Hematopoietic multipotent progenitor cell treated with erythropoietin and hydrocortisone succinate and interleukin-3 and kit ligand, for 4 days (in vitro differentiated cells): Measurements from ENCODE around the gene C2CD4B.

ENCODE experiments used
- DNase-seq: peaks from one replicate; pipeline ENCODE4 v3.0.0-alpha.2; 2015

Gene C2CD4B

GRCh38 chr15:62147551-62147950 lies 17.5 kb downstream of the C2CD4B start:
- no peak for DNase-seq

DNA sequence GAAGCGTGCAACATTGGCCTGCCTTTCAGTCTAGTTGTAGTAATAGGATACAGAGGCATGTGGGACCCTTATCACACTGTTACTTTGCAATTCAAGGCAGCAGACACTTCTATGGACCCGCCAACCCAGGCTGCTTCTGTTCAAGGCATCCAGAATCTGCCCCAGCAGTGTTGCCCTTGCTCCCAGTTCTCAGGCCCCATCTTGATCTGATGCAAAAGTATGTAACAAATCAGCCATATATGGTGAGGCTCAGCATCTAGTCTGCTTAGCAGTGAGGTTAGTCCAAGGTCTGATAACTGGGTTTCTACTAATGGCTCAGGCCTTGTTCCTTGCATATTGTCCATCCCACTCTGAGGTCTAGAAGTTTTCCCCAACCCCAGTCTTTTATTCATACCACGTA lies 17.9 kb downstream of the C2CD4B start:
- DNase-seq: no peak

- DNase-seq: no peak
Measured at GRCh38 chr15:62145015-62145735, 19.9 kb downstream of the C2CD4B start.

GRCh38 chr15:62142736-62143135 lies 22.3 kb downstream of the C2CD4B start:
- DNase-seq: peak; percentile 22

DNA sequence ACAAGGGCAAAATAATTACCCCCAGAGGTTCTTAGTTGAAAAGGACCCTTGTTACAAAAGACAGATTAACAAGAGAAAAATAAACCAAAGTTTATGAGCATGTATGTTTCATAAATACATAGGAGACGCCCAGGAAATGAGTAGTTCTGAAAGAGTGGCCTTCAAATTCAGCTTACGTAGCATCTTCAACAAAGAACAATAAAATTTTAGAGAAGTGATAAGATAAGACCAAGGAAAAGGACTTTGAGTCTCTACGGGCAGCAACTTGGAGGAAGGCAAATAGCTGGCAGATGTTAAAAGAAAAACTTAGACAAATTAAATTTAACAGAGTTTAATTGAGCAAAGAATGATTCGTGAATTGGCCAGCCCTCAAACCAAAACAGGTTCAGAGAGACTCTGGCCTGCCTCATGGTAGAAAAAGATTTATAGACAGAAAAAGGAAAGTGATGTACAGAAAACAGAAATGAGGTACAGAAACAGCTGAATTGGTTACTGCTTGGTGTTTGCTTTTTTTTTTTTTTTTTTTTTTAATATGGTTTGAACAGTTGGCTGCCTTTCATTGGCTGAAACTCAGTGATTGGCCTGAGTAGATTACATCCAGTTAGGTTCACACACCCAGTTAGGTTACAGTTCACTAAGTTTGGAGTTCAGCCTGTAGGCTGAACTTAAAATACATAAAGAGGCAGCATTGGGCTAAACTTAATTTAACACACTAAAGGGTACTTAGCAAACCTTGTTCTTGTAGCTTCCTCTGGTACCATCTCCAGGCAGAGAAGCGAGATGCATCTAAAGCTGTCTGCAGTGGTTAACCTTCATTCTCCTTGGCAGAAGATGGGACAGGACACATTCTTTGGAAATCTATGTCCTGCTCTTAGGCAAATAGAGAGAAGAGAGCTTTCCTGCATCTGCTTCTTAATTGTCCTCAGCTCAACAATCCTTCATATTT lies 23.2 kb downstream of the C2CD4B start:
- DNase-seq: no peak

DNA sequence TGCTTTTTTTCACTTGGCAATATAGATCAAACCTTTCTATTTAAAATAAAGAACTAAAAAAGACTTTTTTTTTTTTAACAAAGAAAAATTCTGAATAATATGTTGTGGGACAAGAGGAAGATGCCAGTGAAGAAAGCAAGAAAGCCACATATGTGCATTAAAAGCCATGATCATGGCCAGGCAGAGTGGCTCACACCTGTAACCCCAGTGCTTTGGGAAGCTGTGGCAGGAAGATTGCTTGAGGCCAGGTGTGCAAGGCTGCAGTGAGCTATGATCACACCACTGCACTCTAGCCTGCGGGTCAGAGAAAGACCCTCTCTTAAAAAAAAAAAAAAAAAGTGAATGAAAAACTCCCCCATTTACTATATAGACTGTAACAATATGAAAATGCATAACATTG lies 23.9 kb downstream of the C2CD4B start:
- DNase-seq: no peak

GRCh38 chr15:62138124-62138523 lies 27.0 kb downstream of the C2CD4B start:
- no peak for DNase-seq

DNA sequence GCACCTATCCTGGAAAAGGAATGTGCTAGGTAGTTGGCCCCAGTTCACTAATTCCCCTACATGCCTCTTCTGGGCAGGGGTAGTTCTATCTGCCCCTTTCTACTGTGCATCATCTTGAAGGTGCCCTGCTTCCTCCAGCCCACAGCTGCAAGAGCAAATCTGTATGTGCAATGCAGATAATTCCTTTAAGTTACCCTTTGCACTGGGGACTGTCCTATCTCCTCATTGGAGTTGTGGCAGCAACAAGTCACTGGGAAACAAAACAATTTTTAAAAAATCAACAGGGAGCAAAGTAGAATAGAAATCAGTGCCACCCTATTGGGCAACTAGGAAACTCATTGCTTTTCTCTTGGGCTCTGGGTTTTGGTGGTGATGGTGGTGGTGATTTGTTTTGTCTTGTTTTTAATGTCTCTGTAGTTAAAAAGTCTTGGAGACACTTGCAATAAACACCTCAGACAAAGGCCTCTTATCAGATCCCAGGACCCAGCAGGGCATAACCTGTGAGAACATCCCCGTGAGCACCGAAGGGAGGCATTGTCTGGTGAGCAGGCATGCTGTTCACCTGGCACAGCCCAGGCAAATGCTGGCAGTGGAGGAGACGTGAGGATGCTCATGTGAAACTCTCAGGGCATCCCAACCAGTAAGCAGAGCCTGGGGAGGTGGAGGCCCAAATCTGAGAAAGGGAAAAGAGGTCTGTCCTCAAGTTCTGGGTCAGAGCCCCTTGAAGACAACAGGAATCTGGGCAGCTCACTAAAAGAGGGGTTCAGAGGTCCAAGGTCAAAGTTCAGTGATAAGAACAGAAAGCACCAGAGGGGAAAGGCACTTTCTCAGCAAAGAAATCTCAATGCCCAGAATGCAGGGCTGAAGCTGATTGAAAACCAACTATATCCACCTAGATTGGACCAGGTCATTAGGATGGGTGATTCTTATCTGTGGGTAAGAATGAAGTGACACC lies 27.9 kb downstream of the C2CD4B start:
- DNase-seq: no peak

- no peak for DNase-seq
Measured at GRCh38 chr15:62135532-62136134, 29.5 kb downstream of the C2CD4B start.

DNA sequence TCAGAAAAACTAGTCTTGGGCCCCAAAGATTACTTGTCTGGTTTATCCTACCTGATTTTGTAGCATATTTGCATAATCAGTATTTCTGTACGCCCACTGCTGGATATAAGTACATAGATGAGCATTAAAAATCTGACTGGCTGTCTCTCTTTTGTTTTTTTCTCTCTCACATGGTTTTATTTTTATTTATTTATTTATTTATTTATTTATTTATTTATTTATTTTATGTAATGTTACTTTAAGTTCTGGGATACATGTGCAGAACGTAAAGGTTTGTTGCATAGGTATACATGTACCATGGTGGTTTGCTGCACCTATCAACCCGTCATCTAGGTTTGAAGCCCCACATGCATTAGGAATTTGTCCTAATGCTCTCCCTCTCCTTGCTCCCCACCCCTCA lies 31.9 kb downstream of the C2CD4B start:
- DNase-seq: no peak

- DNase-seq: no peak
Measured at GRCh38 chr15:62128916-62129315, 36.2 kb downstream of the C2CD4B start.

GRCh38 chr15:62126364-62126763 lies 38.7 kb downstream of the C2CD4B start:
- DNase-seq: no peak

DNA sequence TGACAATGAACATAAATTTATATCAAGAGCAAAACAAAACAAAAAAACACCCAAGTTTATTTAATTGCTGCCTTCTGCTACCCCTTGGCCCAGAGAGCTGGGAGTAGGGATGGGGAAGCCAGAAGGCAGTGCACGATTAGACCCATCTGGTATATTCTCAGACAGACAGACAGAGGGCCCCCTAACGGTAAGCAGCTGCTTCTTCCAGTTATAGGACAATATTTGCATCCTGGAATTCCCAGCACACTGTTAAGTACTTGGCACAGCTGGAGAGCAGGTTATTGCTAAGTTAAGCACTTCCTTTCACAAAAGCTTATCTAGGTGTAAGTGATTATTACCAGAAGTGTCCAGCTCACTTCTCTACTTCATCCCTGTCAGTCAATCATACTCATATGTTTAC lies 39.3 kb downstream of the C2CD4B start:
- no peak for DNase-seq

DNA sequence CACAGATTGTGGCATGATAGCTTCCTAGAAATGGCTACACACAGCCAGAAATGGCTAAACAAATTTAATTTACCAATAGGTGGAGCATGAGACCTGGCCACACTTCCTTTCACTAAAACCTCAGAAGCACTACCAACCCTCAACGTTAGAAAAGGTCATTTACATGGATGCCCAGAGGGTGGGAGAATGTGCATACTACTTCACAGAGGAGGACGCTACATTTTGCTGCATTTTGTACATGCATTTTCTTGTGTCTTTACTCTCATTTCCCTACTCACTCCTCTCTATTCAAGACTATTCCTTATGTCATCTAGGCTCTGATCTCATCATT lies 40.1 kb downstream of the C2CD4B start:
- DNase-seq: peak; percentile 18

DNA sequence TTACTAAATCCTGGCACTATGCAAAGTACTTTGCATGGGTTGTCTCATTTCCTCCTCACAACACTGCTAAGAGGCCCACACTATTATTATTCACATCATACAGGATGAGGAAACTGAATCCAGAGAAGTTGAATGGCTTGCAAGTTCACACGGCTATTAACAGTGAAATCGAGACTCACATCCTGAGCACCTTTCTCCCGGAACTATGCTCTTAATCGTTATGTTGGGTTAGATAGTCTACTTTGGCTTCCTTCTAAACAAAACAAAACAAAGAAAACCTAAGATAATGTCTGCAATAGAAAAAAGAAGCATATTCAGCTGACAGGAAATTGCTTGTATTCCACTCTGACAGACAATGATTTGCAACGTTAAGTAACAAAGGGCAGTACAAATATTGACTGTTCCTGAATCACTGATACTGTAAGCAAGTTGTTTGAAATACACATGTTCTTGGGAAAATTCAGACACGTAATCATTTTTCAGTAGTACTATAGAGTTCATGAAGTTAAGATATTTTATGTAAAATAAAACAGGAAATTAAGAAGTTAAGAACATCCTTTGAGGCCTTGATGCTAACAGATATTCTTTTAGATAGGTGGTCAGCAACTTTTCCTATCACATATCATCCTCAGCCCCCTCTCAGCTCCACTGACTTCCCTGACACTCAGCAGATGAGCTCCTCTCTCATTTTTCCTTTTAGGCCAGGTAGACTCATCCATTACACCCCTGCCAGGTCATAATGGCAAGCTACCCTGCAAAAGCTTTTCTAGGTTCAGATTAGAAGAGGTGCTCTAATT lies 40.7 kb downstream of the C2CD4B start:
- no peak for DNase-seq

- peak; percentile 34 for DNase-seq
Measured at GRCh38 chr15:62122249-62122648, 42.8 kb downstream of the C2CD4B start.

DNA sequence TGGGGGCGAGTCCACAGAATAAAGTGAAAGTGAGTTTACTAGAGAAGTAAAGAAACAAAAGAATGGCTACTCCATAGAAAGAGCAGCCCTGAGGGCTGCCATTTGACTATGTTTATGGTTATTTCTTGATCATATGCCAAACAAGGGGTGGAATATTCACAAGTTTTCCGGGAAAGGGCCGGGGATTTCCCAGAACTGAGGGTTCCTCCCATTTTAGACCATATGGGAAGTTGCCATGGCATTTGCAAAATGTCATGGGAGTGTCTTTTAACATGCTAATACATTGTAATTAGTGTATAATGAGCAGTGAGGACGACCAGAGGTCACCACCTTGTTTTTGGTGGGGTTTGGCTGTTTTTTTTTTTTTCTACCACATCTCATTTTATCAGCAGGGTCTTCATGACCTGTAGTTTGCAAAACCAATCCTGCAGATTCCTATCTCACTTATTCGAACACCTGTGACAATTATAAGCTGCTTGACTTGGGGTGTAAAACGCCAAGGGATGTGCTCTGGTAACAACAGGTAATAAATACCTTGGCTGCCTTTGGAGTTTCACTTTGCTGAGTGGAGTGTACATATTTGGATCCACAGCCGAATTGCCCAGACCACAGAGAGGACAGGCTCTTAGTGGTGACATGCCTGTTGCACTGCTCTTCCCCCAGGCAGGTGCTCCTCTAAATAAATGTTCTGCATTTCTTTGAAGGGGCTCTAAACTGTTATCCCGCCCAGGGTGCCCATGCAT lies 43.6 kb downstream of the C2CD4B start:
- DNase-seq: no peak

GRCh38 chr15:62120776-62121175 lies 44.3 kb downstream of the C2CD4B start:
- no peak for DNase-seq

DNA sequence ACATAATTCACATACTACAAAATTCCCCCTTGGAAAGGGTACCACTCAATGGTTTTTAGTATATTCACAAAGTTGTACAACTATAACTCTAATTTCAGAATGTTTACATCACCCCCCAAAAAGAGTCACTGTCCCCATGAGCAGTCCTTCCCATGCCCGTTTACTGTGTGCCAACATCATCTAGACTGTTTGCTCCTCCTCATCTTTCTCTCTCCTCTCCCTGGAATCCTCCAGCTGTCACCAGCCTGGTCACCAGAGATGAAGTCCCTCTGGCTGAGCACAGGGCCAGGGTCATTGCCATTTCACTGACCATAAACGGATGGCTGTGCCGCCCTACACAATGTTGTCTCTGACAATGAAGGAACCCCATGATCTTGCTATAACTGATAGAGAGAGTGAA lies 45.2 kb downstream of the C2CD4B start:
- DNase-seq: no peak

DNA sequence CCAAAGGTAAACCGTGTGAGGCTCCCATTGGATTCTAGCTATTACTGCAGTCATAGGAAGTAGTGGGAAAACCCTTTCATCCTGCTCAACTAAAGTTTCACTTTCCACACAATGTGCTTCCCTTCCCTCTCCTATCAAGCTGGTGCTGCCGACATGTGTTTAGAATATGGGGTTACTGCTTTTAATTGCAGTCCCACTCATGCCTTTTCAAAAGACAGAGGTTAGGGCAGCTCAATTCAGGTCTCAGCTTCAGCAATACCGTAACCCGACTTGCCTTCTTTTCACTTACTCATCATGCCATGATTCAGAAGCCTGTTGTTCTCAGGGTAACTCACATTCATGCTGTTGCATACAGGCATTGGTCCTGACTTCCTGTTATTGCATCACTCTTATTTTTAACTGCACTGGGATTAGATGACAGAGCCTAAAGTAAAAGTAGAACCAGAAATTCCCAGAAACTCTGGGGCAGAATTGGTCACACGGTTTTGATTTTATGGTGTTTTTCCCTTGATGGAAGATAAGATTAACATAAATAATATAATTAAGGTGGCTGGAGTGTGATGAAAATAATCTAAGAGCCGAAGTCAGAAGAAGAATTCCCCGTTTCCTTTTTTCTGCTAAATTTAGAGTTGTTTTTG lies 45.7 kb downstream of the C2CD4B start:
- DNase-seq: peak; percentile 56
